Right renal cortex interstitium (tissue), 3 donors: ENCODE data around the gene ACLY. TPM values are rescaled to one million over a fixed set of nuclear protein-coding genes. Genes with fewer than 3 reads are reported as not detected.
"Not testable (repeated sequence)": the region's sequence is repeated elsewhere in the genome, so short reads cannot be mapped to it uniquely, and the experiment has no call there.

Source experiments
- DNase-seq, 3 donors: peaks; one replicate each; pipeline ENCODE4 v3.0.0-alpha.2; 2013; ENCODE audit warnings: low read depth in 3 of 3, low spot score in 2 of 3
- polyA plus RNA-seq, 3 donors: library from polyadenylated mRNA; unstranded; fragments of 120-200 nt; gene quantifications; one replicate each; pipeline ENCODE4 v1.2.1, GENCODE V29; 2013; ENCODE audit not compliant: insufficient read length in 3 of 3

The ACLY gene
- polyA plus RNA-seq, 3 donors: 80.8 to 94.8 (median 86.0) TPM

DNA sequence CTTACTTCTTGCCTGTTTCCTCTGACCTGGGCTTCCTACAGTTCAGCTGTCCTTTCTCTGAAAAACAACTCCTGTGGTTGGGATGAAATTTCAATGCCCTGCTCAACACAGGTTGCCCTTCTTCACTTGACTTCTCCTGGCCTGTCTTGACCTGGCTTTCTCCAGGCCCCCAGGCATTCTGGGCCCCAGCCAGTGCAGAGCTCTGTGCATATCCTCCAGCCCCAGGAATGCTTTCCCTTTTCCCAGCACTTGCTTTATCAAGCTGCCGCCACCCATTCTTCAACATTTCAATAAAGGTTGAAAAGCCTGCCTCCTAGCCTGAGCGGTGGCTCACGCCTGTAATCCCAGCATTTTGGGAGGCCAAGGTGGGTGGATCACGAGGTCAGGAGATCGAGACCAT is 22.4 kb upstream of the ACLY start:
- DNase-seq: no peak

DNA sequence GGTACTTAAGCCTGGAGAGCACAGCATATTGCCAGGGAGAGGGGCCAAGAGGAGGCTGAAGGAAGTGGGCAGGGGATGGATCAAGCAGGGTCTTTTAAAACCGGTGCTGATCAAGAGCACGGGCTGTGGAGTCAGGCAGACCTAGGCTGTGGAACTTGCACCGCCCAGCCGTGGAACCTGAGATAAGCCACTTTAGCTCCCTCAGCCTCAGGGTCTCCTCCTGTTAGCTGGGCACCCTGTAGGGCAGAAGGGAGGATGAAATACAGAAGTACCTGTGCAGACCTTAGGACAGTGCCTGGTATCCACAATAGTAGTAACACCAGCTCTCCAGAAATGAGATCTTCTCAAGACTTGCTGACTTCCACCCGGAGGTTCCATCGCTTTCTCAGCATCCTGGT is 20.9 kb upstream of the ACLY start:
- no peak for DNase-seq

DNA sequence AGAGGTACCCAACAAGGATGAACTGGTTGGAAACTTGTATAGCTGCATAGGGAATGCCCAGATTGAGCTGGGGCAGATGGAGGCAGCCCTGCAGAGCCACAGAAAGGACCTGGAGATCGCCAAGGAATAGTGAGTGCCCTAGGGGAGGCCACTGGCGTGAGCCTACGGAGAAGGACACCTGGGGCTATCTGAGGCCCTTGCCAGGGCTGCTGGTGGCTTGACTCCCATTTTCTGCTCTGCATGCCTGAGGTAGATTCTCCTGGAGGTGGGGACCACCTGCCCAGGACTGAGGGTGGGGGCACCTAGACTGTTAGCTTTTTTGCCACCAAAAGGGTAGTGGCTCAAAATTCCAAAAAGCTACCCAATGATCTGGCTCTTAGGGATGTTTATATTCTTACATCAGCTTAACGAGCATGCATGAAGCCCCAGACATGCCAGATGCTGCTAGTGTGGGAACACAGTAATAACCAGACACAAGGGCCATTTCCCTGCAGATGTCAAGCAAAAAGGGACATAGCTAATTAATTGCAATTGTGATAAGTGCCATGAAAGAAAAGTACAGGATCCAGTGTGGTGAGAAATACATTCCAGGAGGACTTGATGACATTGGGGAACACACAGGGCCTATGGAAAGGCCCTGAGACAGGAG is 20.4 kb upstream of the ACLY start:
- DNase-seq: no peak

DNA sequence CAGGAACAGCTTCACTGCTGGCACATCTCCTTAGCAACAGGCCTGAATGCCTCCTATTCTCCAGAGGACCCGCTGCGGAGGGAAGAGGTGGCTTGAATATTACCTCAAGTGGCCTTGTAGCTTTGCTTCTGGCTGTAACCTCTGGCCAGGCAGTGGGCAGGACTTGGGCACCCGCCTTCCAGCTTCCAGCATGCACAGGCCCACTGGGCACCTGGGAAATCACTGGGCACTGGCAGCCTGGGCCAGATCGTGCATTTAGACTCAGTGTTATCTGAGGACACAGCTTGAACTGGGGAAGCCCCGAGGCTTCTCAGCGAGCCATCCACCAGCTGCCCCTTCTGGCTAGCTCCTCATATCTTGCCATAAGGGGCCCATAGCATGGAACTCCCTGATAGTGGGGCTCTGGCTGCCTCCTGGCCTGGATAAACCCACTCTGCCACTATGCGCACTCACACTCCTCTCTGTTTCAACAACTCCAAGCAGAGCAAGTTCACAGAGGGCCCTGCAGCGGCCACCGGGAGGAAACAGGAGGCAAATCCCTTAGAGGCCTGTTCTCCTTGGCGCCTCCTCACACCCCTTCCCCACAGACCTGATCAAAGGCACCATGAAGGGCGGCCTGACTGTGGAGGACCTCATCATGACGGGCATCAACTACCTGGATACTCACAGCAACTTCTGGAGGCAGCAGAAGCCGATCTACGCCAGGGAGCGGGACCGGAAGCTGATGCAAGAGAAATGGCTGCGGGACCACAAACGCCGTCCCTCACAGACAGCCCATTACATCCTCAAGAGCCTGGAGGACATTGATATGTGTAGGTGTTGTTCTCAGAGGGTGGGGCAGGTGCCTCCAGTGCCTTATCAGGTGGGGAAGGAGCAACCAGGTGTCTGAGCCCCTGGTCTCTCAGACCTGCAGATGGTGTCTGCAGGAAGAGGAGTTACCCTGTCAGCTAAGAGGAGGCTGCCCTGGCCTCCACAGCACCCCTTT is 19.5 kb upstream of the ACLY start:
- DNase-seq: no peak

DNA sequence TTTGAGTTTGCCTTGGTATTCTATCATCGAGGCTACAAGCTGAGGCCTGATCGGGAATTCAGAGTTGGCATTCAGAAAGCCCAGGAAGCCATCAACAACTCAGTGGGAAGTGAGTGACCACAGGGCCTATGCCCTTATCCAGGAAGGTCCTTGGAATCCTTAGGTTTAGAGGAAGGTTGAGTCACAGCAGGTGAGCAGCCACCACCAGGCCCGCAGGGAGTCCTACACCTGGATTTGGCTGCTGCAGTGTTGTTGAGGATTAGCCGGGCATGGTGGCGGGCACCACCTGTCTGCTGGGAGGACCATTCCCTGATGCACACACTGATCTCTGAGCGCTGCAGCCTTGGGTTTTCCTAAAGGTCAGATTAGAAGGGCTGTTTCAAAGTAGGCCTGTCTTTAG is 16.9 kb upstream of the ACLY start:
- no peak for DNase-seq

DNA sequence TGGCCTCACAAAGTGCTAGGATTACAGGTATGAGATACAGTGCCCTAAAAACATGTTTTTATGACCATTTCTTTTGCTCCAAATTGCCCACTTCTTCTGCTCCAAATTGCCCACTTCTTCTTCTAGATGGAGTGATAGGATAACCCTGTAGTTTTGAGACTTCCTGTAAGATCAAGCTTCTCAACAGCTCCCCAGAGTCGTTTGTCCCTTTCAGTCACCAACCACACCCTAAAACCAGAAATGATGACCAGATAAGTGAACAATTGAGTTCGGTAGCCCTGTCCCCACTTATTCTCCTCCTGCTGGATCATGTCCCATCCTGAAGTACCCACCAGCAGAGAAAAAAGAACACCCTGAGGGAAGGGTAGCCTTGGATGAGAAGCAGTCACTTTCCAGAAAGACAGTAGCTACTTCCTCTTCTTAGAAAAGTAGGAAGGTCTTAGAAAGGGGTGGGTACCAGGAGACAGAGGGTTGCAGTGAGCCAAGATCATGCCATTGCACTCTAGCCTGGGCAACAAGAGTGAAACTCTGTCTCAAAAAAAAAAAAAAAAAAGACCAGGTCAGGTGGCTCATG is 14.2 kb upstream of the ACLY start:
- DNase-seq: no peak

DNA sequence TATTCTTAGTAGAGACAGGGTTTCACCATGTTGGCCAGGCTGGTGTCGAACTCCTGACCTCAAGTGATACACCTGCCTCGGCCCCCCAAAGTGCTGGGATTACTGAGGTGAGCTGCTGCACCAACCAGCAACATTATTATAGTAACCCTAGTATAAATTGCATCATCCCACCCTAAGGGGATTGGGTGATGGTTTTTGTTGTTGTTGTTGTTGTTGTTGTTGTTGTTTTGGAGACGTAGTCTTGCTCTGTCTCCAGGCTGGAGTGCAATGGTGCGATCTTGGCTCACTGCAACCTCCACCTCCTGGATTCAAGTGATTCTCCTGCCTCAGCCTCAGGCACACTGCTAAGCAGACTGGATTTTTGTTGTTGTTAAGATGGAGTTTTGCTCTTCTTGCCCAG is 13.0 kb upstream of the ACLY start:
- DNase-seq: not testable (repeated sequence)

DNA sequence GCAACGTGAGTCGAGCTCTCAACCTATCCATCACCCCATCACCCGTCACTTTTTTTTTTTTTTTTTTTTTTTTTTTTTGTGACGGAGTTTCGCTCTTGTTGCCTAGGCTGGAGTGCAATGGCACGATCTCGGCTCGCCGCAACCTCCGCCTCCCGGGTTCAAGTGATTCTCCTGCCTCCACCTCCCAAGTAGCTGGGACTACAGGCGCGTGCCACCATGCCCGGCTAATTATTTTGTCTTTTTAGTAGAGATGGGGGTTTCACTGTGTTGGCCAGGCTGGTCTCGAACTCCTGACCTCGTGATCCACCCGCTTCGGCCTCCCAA is 12.0 kb upstream of the ACLY start:
- not testable (repeated sequence) for DNase-seq

DNA sequence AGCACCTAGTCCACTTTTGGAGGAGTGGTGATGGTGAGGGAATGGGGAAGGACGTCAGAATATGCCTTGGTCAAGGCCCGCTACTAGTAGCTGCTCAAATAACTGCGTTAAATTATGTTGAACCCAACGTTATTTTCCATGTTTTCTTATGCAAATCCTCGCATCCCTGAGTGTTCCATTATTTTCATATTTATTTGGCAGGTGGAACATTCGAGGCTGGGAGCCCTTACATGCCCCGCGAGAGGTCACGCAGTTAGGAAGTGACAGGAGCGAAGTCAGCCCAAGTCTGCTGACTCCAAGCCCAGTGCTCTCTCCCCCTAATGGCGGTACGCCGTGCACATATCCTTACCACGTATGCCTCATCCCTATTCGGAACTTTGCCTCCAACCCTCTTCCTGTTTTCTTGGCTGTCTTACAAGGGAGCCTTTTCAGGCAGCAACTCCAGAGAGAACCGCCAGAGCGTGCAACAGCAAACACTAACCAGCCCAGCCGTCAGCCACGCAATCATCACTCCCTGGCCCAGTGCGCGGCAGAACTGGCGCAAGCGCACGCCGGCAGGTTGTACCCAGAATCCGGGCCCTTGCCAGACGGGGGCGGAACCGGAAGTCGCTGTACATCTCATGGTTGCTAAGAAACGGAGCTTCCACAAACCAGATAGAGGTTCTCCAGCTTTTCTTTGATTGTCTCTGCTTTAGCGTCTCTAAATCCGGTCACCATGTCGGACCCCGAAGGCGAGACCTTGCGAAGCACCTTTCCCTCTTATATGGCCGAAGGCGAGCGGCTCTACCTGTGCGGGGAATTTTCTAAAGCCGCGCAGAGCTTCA is 11.5 kb upstream of the ACLY start, which contains the start of gene ODAD4:
Gene ODAD4, plus strand, starts transcription at position 609 of the 824 bp plus-strand sequence. Its CDS starts 107 bp downstream, at position 716.
- DNase-seq: peak; percentile 86 to 94 (median 90)

DNA sequence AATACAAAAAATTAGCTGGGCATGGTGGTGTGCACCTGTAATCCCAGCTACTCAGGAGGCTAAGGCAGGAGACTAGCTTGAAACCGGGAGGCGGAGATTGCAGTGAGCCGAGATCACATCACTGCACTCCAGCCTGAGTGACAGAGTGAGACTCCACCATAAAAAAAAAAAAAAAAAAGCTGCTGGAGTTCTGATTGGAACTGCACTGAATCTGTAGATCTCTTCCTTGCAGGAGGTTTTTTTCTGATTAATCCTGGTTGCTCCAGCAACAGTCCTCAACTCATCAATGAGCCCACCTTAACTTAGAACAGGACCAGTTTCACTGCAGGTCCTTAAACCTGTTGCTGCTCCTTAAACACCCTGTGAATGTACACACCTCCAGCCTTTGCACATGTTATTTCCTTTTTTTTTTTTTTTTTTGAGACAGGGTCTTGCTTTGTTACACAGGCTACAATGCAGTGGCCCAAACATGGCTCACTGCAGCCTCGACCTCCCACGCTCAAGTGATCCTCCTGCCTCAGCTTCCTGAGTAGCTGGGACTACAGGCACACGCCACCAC is 10.0 kb upstream of the ACLY start:
- no peak for DNase-seq

DNA sequence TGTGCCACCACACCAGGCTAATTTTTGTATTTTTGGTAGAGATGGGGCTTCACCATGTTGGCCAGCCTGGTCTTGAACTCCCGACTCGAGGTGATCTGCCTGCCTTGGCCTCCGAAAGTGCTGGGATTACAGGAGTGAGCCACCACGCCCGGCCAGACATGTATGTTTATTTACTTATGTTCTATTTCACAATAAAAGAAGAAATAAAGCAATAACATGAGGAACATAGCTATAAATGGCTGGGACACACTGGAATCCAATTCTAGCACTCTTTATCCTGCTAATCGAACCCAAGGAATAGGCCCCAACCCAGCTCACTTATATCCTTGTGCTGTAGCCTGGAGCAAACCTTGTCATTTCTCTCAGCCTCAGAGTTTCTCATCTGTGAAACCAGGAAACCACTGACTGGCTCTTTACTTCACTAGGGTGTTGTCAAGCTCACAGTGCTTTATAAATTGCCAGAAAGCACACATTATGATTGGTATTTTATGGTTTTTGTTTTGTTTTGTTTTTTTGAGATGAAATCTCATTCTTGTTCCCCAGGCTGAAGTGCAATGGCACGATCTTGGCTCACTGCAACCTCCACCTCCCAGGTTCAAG is 7.3 kb upstream of the ACLY start:
- no peak for DNase-seq

DNA sequence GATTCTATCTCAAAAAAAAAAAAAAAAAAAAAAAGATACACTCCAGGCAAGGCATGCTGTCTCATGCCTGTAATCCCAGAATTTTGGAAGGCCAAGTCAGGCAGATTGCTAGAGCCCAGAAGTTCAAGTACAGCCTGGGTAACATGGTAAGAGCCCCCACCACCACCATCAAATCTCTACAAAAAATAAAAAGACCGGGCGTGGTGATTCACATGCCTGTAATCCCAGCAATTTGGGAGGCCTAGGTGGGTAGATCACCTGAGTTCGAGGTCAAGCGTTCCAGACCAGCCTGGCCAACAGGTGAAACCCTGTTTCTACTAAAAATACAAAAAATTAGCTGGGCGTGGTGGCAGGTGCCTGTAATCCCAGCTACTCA is 1.8 kb upstream of the ACLY start:
- DNase-seq: no peak

DNA sequence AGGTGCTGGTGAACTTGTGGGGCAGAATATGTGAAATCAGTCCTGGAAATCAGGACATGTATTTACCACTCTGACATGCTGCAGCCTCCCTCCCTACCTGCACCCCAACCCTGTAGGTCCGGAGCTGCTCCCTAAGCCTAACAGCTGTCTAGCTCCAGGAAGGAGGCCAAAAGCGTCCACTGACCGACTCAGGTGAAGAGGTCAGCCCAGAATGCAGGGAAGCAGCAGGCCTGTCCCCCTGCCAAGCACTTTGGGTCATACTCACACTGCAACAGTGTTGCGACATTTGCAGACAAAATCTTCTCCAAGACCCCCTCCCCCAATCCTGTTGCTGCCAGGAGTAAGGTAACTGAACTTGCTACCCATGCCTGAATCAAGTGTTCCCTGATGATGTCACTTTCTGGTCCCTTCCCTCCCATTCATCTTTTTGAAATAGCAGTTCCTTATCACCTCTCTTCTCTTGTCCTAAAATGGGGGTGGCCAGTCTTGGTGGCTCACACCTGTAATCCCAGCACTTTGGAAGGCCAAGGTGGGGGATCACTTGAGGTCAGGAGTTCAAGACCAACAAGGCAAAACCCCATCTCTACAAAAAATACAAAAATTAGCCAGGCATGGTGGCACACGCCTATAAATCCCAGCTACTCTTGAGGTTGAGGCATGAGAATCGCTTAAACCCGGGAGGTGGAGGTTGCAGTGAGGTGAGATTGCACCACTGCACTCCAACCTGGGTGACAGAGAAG is 1.3 kb upstream of the ACLY start:
- no peak for DNase-seq

DNA sequence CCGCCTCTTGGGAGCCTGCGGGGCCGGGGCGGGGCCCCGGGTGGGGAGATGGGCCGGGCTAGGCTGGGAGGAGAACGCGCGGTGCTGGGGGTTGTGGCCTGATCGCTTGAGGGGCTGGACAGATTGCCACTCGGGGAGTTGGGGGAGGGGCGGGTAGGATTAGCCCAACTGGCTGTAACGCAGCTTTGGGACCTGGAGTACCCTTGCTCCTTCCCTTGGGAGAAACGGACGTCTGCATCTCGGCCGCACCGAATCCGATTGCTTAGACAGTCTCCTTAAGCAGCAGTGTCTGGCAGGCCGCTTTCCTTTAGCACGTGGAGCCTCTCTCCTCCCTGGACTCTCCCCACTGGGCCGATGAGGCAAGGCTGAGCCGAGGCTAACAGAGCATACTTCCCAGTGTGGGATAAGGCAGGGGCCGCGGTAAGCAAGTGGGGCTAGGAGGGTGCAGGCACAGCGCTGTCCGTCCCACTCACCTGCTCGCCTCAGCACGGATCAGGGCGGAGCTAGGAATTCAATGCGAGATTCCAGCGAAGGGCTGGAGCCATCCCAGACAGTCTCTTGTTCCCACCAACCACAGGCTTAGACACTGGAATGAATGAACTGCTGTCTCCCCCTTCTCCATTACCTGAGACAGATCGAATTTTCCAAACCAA is 540 bp upstream of the ACLY start:
- no peak for DNase-seq

DNA sequence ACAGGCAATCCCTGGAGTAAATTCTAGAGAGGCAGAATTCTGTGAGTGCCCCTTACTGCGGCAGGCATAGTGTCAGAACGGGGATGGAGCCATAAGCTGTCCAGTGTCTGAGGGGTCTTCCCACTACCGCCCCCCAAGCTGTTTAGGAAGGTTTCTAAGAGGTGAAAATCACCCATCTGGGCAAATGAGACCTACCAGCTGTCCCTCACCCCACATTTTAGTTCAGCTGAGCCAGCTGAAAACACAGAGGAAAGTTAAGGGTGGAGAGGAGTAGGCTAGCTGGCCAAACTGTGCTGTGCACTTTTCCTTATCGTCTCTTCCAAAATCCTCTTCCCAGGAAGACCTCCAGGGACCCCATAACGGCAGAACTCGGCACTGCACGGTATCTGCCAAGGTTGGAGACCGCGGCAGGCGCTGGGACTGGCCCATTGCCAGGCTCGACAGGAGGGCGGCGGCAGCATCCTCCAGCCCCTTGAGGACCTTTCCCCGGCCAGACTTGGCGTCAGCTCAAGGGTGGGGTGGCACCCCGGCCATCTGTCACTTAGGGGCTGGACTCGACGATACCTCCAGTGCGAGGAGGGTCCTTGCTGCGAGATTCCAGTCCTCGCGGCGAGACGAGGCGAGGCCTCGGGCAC is 955 bp downstream of the ACLY start:
- no peak for DNase-seq

DNA sequence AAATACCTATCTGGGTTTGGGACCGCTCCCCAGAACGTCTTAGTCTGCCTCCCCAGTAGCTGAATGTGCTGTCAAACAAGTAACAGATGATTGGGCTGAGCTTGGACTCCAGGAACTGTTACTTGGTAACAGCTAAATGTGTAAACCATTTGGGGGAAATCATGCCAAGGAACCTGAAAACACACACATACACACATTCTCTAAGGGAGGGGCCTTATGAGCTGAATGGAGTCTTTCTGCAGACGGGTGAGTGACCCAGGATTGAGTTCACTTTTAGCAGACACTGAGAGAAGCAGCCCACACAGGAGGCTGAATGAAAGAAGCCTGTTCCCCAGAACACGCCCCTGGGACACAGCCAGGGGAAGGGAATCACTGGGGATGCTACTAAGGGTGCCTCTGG is 1.6 kb downstream of the ACLY start:
- no peak for DNase-seq

DNA sequence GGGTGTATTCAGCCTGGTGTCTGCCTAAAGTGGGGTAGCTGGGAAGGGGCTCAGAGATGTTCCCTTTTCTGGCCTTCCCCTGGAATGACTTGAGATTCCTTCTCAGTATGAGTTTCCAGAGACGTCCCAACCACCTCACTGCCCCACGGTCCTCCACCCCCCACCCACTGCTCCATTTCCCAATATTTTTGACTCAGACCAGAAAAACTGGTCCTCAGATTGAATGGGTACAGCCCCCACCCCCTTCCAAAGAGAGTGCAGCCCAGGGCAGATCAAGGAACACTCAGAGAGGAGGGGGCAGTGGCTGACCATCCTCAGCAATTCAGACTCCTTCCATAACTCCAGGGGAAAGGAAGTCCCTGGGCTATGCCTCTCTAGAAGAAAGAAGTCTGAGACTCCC is 3.2 kb downstream of the ACLY start:
- DNase-seq: no peak

DNA sequence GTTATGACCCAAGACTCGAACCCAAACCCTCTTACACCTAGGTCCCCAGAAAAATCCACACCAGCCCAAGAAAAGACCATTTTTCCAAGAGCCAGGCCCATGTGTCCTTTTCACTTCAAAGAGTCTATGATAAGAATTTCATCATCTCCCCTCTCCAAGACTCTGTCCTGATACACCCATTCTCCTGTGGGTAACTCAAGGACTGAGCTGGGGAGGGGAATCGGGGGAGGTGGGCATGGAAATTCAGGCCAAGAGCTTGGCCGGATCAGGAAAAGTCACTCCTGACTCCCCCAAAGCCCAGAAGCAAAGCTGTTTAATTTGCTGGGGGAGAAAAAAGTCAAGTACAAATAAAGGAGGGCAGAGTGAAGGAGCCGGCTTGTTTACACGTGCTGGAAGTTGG is 3.7 kb downstream of the ACLY start:
- DNase-seq: no peak

DNA sequence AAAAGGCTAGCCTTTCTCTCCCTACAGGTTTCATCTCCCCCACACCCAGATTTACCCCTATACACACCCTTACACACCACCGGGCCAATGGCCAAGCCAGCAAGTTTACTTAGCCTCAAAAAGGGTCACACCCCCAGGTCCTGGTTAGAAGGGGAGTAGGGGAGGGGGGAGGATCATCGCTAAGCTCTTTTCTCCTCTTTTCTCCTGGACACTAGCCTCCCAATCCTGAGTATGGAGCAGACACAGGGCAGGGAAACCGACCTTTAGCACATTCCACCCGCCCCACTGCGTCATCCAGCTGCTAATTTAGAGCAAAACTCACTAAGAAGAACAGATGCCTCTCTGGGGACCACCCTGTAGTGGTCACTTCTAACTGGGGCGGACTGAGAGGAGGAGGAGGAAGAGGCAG is 4.4 kb downstream of the ACLY start:
- DNase-seq: no peak
